HG03342 (cell line): ENCODE results near the gene FAM78B.

Experiments
- ATAC-seq: cut with Tn5 transposase; IDR thresholded peaks from one replicate; pipeline ENCODE4 v1.9.1; 2021; ENCODE audit warnings: mild to moderate bottlenecking, moderate library complexity; ENCODE audit not compliant: unreplicated experiment

FAM78B gene

GRCh38 chr1:166073489-166073888, 93.3 kb downstream of the FAM78B start:
- no peak for ATAC-seq

DNA sequence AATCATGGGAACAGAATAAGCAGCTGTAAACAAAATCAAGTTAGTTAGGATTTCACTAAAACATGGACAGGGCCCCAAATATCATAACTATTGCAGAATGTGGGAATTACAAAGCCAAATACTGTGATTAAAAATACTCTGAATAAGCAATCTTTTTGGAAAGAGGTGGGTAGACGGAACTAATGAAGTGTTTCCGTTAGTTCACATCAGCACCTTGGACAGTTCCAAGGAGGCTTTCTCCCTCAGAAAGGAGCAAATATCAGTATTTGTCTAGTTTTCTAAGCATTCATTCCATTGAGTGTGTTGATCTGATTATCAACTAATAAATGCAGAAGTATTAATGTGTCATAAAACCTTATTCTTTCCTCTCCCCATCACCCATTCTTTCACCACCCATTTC, 97.4 kb downstream of the FAM78B start:
- ATAC-seq, result no peak

DNA sequence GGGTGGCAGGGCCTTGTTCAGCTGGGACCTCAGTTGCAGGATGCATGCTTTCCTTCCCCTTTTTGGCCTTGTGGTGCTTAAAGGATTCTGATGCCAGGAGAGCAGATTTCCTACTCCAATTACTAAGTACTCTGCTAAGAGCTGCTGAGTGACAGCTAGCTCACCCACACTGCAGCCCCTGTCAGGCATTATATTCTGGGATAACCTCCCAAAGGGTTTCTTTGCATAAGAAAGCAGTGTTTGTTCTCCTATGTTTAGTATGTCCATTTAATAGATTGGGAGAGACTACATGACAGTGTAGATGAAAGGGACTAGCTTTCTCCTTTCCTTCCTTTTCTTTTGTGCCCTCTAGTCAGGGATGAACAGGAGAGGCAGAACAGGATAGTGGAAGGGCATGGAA, 100.7 kb downstream of the FAM78B start:
- ATAC-seq, result no peak

- no peak for ATAC-seq
Observed at GRCh38 chr1:166064951-166065350, 101.8 kb downstream of the FAM78B start.

- no peak for ATAC-seq
Observed at GRCh38 chr1:166064313-166064926, 102.4 kb downstream of the FAM78B start.

GRCh38 chr1:166063701-166064100, 103.1 kb downstream of the FAM78B start:
- no peak for ATAC-seq

DNA sequence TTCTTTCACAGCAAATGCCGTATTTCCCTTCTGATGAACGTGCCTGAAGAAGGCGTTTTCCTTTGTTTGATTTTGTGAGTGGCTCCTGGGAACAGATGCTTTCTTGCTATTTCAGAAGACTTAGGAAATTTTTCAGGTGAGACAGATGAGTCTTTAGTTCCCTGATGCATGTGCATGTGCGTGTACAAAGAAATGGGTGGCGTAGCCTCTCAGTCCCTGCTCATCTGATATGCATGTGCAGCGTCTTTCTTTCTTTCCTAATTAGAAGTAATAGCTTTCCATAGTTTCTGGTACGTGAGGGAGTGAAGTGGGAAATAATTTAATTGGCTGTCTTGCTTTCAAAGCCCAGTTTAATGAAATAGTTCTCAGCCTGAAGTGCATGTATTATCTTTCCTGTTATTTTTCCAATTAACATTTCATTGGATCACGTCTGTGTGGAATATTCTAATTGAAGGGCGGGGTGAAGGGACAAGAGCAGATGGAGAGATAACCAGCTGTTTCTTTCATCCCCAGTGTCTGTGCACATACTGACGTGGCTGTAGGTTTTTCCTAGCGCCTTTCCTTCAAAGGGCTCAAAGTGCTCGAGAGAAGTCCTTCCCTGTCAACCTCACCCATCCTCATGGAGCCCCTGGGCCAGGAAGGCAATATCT, 104.3 kb downstream of the FAM78B start:
- no peak for ATAC-seq

DNA sequence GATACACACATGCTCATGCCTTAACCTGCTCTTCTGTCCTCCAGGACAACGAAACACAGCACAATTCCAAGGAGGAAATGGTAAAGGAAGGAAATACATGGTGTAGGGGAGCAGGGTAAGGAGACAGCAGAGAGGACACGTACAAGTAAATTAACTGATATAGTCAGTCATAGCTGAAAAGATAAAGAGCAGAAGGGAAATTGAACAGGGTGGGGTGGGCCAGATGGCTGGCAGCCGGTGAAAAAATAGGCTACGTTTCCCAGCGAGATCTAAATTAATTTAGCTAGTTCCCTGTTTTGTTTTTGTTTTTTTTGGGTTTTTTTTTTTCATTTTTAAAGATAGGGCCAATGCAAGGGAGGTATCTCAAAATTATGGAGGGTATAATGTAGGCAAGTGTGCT, 109.2 kb downstream of the FAM78B start:
- ATAC-seq, result no peak

GRCh38 chr1:166053395-166053794, 113.4 kb downstream of the FAM78B start:
- no peak for ATAC-seq

GRCh38 chr1:166040202-166040997, 126.4 kb downstream of the FAM78B start:
- no peak for ATAC-seq

- no peak for ATAC-seq
Observed at GRCh38 chr1:166039436-166040201, 127.2 kb downstream of the FAM78B start.

- ATAC-seq, result no peak
Observed at GRCh38 chr1:166036092-166036491, 130.7 kb downstream of the FAM78B start.

DNA sequence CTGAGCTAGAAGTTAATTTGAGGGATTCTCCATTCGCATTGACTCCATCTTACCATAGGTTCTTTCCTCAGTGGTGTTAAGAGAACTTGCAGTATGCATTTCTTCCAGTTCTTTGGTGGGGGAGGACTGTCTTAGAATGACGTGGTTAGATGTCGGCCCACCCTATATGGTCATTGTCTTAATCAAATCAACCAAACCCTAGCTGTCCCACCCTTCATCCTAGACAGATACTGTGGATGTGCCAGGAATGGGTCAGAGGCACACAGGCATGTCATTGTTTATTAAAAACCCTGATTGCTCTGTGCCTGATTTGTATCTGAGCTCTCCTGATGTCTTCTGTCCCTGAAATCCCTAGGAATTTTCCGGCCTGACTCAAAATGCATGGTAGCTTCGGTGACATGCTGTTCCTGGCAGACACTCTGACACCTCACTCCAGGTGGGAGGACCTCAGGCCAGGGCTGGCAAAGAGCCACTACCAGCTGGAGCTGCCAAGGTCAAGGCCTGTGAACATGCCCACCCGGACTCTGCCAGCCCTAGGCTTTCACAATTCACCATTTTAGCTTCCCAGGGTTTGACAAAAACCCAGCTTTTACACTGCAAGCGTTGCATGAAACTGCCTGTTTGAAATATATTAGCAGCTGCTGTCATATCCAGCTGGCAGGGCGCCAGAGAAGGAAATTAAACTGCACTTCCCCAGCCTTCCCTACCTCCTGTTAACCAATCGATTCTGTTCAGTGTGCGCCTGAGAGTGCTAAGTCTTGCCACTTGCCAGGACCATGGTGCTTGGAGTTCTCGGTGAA, 134.0 kb downstream of the FAM78B start:
- no peak for ATAC-seq

- no peak for ATAC-seq
Observed at GRCh38 chr1:166031932-166032571, 134.7 kb downstream of the FAM78B start.

DNA sequence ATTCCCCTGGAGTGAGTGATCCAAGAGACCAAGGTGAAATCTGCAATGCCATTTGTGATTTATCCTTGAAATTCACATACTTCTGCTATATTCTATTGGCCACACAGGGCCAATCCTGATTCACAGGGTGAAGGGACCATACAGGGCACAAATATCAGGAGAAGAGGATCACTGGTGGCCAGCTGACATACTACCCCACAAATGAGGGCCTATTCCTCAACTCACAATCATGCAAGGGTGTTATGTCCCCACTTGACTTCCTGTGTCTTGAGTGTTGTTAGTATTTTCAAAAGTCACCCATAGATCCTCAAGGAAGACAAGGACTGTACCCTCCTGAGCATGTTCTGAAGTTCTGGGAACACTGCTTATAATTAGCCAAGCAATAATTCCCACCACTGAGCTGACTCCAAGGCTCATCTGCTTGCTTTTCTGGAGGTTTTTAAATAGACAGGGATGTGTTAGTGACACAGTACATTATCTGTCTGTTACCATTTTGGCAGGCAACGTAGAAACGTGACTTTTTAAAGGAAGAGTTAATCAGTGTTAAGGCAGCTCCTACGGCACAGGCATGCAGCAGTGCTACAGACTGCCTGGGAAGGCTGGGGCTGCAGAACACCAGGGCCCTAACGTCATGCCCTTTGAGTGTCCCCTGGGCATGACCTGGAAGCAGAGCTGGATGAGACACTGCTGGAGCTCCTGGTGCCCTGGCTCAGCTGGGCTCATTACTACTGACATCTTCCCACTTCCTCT, 137.4 kb downstream of the FAM78B start:
- ATAC-seq, result no peak

GRCh38 chr1:166026555-166026954, 140.2 kb downstream of the FAM78B start:
- no peak for ATAC-seq

DNA sequence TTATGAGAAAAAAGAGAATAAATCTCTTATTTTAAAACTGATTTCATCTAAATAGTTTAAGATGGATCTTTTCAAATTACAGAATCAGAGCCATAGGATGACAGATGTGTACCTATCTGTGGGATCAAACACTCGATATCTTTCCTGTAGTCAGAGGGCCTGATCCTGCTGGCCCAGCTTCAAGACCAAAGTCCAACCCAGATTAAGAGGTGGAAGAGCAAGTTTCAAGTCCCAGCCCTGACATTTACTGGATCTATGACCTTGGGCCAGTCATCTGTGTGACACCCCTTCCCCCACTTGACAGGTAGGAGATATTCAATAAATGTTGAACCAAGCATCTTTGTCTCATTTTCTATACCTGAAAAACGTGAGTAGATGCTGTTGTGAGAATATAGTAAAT, 140.7 kb downstream of the FAM78B start:
- no peak for ATAC-seq

GRCh38 chr1:166020210-166020609, 146.6 kb downstream of the FAM78B start:
- ATAC-seq, result no peak
